ENCODE measurements around the gene GRM5.

Gene GRM5

GRCh38 chr11:88464528-88464927 lies 601.3 kb downstream of the GRM5 start:
- no peak for TF ChIP-seq CTCF (IDR thresholded peaks at IDR 0.05)

GRCh38 chr11:88455974-88456373 lies 609.8 kb downstream of the GRM5 start:
- TF ChIP-seq CTCF (IDR thresholded peaks at IDR 0.05): no peak

- TF ChIP-seq CTCF (IDR thresholded peaks at IDR 0.05): no peak
Observed at GRCh38 chr11:88454881-88455280, 610.9 kb downstream of the GRM5 start.

Measured in LNCAP (cell line).